Glutamatergic neuron (in vitro differentiated cells): ENCODE results near the gene GRSF1. TPM values are rescaled to one million over a fixed set of nuclear protein-coding genes. Genes with fewer than 3 reads are reported as not detected.

ENCODE experiments used
- DNase-seq: peaks from one replicate; pipeline ENCODE4 v3.0.0; 2022
- H3K27ac Mint-ChIP-seq: one replicate; pipeline ENCODE4 v1.8.0; 2020; ENCODE audit warnings: mild to moderate bottlenecking, mixed read lengths, inconsistent platforms; ENCODE audit not compliant: unreplicated experiment
- H3K27me3 Mint-ChIP-seq: one replicate; pipeline ENCODE4 v1.8.0; 2020; ENCODE audit warnings: mild to moderate bottlenecking, moderate library complexity, mixed read lengths, inconsistent platforms; ENCODE audit not compliant: unreplicated experiment
- H3K36me3 Mint-ChIP-seq: one replicate; pipeline ENCODE4 v1.8.0; 2020; ENCODE audit warnings: mild to moderate bottlenecking, mixed read lengths, inconsistent platforms; ENCODE audit not compliant: unreplicated experiment
- H3K4me1 Mint-ChIP-seq: one replicate; pipeline ENCODE4 v1.8.0; 2020; ENCODE audit warnings: mild to moderate bottlenecking, low read depth, mixed read lengths, inconsistent platforms; ENCODE audit not compliant: unreplicated experiment
- H3K4me3 Mint-ChIP-seq: one replicate; pipeline ENCODE4 v1.8.0; 2020; ENCODE audit warnings: mild to moderate bottlenecking, mixed read lengths, inconsistent platforms; ENCODE audit not compliant: unreplicated experiment
- H3K9me3 Mint-ChIP-seq: one replicate; pipeline ENCODE4 v1.8.0; 2020; ENCODE audit warnings: mild to moderate bottlenecking, moderate library complexity, mixed read lengths, inconsistent platforms; ENCODE audit not compliant: unreplicated experiment
- total RNA-seq: library from RNA; stranded (reverse); fragmentation: NEBNext Ultra II Directional; extraction: Animal tissue kit (Norgen Biotek cat#: 25700); gene quantifications from one replicate; pipeline ENCODE4 v1.2.1, GENCODE V29; 2021; ENCODE audit not compliant: unreplicated experiment
- TF ChIP-seq, protein P1 (sequence below): fragments of 200-600 bp; sonication (generic); IDR thresholded peaks from one replicate; pipeline ENCODE4 v1.5.0; 2021; ENCODE audit not compliant: partially characterized antibody, unreplicated experiment

Gene GRSF1
- total RNA-seq, 1 donor from 2014 or later, result 61.1 TPM

DNA sequence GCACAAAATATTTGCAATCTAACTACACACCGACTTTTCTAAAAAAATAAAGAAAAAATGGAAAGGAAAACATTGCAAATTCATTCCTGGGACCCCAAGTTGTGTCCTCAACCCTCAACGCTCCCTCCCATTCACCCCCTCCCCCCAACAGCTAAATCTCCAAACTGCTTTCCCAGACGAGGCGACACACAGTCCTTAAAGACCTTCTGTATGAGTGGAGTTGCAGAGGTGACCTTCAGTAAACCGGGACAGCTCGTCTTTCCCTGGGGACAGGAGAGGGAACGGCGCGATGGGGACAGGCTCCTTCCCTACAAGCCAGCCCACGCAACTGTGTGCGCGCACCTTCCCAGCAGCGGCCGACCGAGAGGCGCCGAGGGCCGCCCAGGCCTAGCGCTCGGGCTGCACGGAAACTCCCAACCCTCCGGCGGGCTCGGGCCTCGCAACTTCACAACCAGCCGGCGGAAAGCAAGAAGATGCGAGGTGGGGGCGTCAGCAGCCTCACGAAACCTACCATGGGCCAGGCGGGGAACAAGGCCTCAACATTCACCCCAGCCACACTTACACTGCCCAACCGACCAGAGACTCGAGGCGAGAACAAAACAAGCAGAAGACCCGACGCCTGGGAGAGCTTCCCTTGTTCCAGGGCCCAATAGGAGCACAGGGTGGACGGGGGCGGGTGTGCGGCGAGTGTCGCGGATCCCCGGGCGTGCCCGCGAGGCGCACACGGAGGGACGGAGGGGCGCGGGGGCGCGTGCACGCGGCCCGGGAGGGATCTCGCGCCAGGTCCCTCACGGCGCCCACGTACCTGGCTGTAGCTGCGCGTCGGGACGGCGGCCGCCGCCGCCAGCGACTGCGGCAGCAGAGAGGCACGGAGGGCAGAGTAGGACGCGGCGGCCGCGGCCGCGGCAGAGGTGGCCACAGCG lies 763 bp downstream of the GRSF1 start:
- no peaks in the 10 kb centered on the region for H3K36me3 Mint-ChIP-seq
- DNase-seq, result peak; percentile 75
- H3K27me3 Mint-ChIP-seq, result peaks cover 13% of the 10 kb centered on the region
- peaks cover 5% of the 10 kb centered on the region for H3K4me1 Mint-ChIP-seq
- H3K27ac Mint-ChIP-seq, result peak overlapping the region; percentile 93
- peaks cover 10% of the 10 kb centered on the region for H3K9me3 Mint-ChIP-seq
- TF ChIP-seq, protein P1, sequence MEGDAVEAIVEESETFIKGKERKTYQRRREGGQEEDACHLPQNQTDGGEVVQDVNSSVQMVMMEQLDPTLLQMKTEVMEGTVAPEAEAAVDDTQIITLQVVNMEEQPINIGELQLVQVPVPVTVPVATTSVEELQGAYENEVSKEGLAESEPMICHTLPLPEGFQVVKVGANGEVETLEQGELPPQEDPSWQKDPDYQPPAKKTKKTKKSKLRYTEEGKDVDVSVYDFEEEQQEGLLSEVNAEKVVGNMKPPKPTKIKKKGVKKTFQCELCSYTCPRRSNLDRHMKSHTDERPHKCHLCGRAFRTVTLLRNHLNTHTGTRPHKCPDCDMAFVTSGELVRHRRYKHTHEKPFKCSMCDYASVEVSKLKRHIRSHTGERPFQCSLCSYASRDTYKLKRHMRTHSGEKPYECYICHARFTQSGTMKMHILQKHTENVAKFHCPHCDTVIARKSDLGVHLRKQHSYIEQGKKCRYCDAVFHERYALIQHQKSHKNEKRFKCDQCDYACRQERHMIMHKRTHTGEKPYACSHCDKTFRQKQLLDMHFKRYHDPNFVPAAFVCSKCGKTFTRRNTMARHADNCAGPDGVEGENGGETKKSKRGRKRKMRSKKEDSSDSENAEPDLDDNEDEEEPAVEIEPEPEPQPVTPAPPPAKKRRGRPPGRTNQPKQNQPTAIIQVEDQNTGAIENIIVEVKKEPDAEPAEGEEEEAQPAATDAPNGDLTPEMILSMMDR, result no peak
- H3K4me3 Mint-ChIP-seq, result peak overlapping the region; percentile 97

DNA sequence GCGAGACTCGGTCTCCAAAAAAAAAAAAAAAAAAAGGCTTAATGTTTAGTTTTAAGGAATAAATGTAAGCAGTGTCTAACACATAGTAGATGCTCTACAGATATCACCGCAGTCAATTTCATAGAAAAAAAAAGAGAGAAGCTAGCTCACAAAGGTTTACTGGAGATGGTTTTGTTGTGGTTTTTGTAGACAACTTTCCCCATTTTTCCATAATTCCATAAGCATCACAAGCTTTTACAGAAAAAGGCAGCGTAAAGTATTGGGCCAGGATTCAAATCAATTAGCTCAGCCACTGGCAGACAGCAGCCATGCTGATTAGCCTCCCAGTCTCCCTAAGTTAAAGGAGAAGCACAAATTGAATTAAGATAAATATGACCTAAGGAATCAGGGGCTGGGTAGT lies 1.5 kb downstream of the GRSF1 start:
- TF ChIP-seq, protein P1, result no peak
- H3K27me3 Mint-ChIP-seq, result peaks cover 13% of the 10 kb centered on the region
- H3K4me1 Mint-ChIP-seq, result peaks cover 5% of the 10 kb centered on the region
- H3K4me3 Mint-ChIP-seq, result peak overlapping the region; percentile 97
- no peaks in the 10 kb centered on the region for H3K36me3 Mint-ChIP-seq
- no peak for DNase-seq
- peak overlapping the region; percentile 93 for H3K27ac Mint-ChIP-seq
- peaks cover 10% of the 10 kb centered on the region for H3K9me3 Mint-ChIP-seq

DNA sequence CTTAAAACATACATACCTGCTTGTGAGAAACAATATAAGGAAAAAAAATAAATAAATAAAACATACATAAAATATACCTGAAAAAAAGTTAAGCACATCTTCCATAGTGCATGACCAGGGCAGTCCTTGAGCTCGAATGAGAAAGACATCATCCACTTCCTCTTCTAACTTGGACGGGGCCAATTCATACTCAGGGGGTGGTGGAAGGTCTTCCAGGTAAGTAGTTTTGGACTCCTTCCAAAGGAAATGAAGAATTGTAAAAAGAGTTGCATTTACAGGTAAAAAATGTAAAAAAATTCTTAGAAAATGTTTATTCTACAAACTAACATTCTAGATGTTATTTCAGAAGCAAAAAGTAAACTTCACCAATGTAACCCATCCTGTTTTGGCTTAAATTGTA lies 3.6 kb downstream of the GRSF1 start:
- Mint-ChIP-seq H3K36me3 (no peaks in the 10 kb centered on the region), H3K4me1 (peaks cover 5% of the 10 kb centered on the region), H3K27me3 (peaks cover 12% of the 10 kb centered on the region), H3K9me3 (peaks cover 10% of the 10 kb centered on the region), H3K27ac (no peak overlapping the region), H3K4me3 (no peak overlapping the region)
- no peak for DNase-seq
- TF ChIP-seq, protein P1, result no peak

DNA sequence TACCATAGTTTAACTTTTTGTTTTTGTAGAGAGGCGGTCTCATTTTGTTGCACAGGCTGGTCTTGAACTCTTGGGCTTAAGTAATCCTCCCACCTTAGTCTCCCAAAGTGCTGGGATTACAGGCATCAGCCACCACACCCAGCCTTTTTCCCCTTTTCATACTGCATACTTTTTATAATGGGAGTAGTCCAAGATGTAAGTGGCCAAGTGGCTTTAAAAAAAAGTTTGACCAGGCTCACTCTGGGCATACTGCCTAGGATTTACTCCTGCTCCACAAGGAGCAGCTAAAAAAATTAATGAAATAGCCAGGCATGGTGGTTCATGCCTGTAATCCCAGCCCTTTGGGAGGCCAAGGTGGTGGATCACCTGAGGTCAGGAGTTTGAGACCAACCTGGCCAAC lies 6.0 kb downstream of the GRSF1 start:
- peaks cover 8% of the 10 kb centered on the region for H3K9me3 Mint-ChIP-seq
- DNase-seq, result no peak
- no peaks in the 10 kb centered on the region for H3K36me3 Mint-ChIP-seq
- peaks cover 5% of the 10 kb centered on the region for H3K4me1 Mint-ChIP-seq
- H3K27me3 Mint-ChIP-seq, result peaks cover 8% of the 10 kb centered on the region
- H3K27ac Mint-ChIP-seq, result no peak overlapping the region
- TF ChIP-seq, protein P1, result no peak
- H3K4me3 Mint-ChIP-seq, result no peak overlapping the region

DNA sequence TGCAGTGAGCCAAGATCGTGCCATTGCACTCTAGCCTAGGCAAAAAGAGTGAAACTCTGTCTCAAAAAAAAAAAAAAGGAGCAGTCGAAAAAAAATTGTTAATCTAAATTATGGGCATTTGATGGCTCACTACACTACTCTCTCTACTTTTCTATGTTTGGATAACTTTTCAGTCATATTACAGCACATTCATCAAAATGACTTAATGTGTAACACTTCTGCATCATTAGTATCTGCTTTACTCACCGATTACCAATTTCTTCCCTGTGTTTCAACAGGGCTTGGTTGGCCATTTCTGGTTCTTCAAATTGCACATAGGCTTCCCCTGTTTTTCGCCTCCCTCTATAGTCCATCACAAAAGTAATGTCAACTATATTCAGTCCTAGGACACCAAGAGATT lies 8.4 kb downstream of the GRSF1 start:
- Mint-ChIP-seq H3K27me3 (no peaks in the 10 kb centered on the region), H3K4me1 (no peaks in the 10 kb centered on the region), H3K36me3 (no peaks in the 10 kb centered on the region), H3K4me3 (no peak overlapping the region), H3K9me3 (peaks cover 1% of the 10 kb centered on the region), H3K27ac (no peak overlapping the region)
- TF ChIP-seq, protein P1, result no peak
- DNase-seq, result no peak
